Measurements from ENCODE around the gene DGKD.

The DGKD gene

DNA sequence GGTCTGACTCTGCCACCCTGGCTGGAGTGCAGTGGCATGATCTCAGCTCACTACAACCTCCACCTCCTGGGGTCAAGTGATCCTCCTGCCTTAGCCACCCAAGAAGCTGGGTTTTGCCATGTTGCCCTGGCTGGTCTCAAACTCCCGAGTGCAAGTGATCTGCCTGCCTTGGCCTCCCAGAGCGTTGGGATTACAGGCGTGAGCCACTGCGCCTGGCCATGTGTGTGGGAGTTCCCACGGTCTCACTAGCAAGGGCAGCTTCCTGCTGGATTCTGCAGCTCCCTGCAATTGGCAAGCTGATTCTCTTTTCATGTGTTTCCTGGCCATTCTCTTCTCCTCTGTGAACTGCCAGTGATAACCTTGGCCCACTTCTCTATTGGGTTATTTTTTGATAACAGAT is 128.3 kb downstream of the DGKD start:
- no peak overlapping the region for H3K4me3 Mint-ChIP-seq
- no peak overlapping the region for H3K27ac Mint-ChIP-seq
- DNase-seq: no peak
- no peak for ATAC-seq
- H3K36me3 Mint-ChIP-seq (ENCODE audit: low read depth): peaks cover 11% of the 10 kb centered on the region
- no peaks in the 10 kb centered on the region for H3K4me1 Mint-ChIP-seq
- no peaks in the 10 kb centered on the region for H3K27me3 Mint-ChIP-seq
- no peaks in the 10 kb centered on the region for H3K9me3 Mint-ChIP-seq

DNA sequence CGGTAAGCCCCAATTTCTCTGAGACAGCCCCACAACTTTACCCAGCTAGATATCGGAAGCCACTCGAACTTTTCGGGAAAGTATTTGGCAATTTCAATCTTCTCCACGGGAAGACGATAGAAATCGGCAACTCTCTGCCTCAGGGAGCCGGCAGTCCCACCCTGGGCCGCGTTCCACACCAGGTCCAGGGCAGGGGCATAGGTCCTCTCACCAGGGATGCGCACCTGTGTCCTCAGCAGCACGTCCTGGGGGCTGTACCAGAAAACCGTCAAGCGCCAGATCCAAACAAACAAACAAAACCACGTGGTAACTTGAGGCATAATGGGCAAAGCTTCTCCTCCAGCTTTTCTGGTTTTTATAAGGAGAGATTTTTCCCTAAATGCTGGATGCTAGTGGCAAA is 131.4 kb downstream of the DGKD start:
- DNase-seq (no peak), ATAC-seq (no peak)
- H3K4me3 Mint-ChIP-seq: no peak overlapping the region
- H3K9me3 Mint-ChIP-seq: no peaks in the 10 kb centered on the region
- peaks cover 14% of the 10 kb centered on the region for H3K36me3 Mint-ChIP-seq (ENCODE audit: low read depth)
- H3K27me3 Mint-ChIP-seq: no peaks in the 10 kb centered on the region
- H3K4me1 Mint-ChIP-seq: no peaks in the 10 kb centered on the region
- H3K27ac Mint-ChIP-seq: no peak overlapping the region

DNA sequence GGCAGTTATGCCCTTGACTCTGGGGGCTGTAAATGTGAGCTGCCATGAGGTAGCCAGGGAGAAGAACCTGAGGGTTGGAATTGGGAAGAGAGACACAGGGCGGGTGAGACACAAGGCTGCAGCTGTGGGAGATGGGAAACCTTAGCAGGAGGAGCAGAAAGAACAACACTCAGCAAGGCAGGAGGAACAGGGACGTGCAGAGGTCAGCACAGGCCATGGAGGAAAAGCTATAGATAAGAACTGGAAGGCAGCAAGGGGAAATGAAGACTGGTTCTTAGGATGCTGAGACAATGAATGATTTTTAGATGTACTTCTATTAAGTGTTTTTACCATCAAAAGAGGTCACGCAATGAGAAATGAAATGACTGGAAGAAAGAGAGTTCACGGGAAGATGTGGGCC is 132.1 kb downstream of the DGKD start:
- peaks cover 15% of the 10 kb centered on the region for H3K36me3 Mint-ChIP-seq (ENCODE audit: low read depth)
- H3K4me3 Mint-ChIP-seq: no peak overlapping the region
- ATAC-seq: no peak
- H3K4me1 Mint-ChIP-seq: no peaks in the 10 kb centered on the region
- no peaks in the 10 kb centered on the region for H3K9me3 Mint-ChIP-seq
- DNase-seq: no peak
- H3K27ac Mint-ChIP-seq: no peak overlapping the region
- no peaks in the 10 kb centered on the region for H3K27me3 Mint-ChIP-seq

DNA sequence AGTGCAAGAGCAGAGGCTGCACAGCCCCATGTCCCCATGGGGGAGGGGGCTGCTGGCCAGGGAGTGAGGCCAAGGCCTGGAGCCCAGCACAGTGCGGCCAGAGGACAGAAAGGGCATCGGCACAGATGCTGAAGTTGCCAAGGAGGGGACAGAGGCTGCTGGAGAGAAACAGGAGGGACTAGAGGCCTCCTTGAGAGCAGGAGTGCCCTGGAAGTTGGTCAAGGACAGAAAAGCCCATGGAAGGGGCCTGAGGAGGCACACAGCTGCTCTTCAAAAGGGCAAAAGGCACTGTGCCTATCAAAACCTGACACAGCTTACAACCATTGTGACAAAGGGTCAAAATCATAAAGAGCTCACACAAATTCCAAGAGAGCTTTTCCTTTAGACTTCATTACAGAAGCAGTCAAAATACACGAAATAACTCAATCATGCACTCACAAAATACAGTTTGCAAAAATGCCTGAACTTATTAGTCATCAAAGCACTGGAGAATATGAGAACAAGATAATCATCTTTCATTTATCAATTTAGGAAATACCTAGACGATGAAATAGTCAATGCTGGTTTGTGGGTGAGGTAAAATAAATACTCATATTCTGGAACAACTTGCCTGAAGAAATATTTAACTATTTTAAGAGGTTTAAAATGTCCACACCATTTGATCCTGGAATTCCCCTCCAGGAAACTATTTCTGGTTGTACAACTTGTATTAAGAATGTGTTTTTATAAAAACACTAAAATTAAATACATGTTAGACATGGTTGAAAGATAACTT is 132.7 kb downstream of the DGKD start:
- no peaks in the 10 kb centered on the region for H3K9me3 Mint-ChIP-seq
- DNase-seq (no peak), ATAC-seq (no peak)
- H3K4me3 Mint-ChIP-seq: no peak overlapping the region
- H3K27me3 Mint-ChIP-seq: no peaks in the 10 kb centered on the region
- no peak overlapping the region for H3K27ac Mint-ChIP-seq
- H3K4me1 Mint-ChIP-seq: no peaks in the 10 kb centered on the region
- H3K36me3 Mint-ChIP-seq (ENCODE audit: low read depth): peaks cover 15% of the 10 kb centered on the region

DNA sequence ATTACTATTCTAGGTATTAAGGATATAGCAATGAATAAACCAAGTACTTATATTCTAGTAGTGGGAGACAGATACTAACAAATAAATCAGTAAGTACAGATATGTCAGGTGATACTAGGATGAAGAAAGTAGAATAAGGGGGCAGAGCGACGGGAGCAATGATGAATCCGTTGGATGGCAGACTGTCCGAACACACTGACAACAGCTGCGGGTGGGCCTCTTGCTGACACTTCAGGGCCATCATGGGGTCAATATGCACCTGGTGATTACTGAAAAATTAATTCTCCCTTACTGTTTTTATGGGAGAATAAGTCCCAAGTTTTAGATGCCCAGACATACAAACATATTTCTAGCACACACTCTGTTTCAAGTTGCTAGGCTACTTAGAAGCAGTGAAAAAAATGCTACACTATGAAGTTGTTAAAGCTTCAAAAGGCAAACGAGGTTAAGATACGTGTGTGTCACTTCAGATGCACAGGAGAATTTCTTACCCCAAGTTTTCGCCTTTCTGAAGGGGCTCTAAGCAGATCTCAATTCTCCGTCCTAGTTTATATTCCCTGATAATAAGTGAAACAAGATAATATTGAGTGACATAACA is 133.6 kb downstream of the DGKD start:
- DNase-seq: no peak
- ATAC-seq: no peak
- Mint-ChIP-seq H3K27ac (no peak overlapping the region), H3K9me3 (no peaks in the 10 kb centered on the region), H3K4me1 (no peaks in the 10 kb centered on the region), H3K27me3 (no peaks in the 10 kb centered on the region), H3K36me3 (ENCODE audit: low read depth) (peaks cover 18% of the 10 kb centered on the region), H3K4me3 (no peak overlapping the region)

DNA sequence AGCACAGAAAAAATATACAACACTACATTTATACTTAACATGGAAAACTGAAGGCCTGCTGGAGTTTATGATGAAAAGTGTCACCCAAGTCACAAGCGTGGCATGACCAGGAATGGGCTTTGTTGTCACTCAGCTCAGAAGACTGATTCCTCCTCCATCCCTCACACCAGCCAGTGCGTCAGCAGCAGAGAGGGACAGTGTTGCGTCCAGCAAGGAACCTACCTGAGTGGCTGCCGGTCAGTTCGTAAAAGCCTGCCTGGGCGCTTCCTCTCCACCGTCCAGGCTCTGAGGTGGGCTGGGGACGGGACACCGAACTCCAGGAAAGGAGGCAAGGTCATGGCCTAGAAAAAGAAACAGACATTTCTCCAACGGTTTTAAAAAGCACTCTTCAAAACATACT is 134.8 kb downstream of the DGKD start:
- ATAC-seq (no peak), DNase-seq (no peak)
- no peaks in the 10 kb centered on the region for H3K9me3 Mint-ChIP-seq
- no peak overlapping the region for H3K27ac Mint-ChIP-seq
- H3K4me3 Mint-ChIP-seq: no peak overlapping the region
- H3K27me3 Mint-ChIP-seq: no peaks in the 10 kb centered on the region
- H3K36me3 Mint-ChIP-seq (ENCODE audit: low read depth): peaks cover 16% of the 10 kb centered on the region
- no peaks in the 10 kb centered on the region for H3K4me1 Mint-ChIP-seq

DNA sequence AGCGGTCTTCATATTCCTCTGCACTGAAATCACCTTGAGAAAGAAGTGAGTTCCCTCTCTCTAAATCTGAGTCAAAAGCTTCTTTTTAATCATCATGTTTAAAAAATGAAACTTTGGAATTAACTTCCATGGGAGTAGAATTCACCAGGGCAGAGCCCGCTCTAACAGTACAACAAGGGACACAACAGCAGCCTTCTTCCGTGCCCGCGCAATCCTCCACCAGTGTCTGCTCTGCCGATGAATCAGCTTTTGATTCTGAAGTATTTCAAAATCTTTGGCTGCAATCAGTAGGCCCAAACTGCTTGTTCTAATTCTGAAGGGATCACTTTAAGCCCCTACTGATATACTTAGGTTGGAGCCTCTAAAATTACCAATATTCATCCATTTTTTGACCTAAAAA is 135.4 kb downstream of the DGKD start:
- Mint-ChIP-seq H3K4me1 (no peaks in the 10 kb centered on the region), H3K9me3 (no peaks in the 10 kb centered on the region), H3K27ac (no peak overlapping the region), H3K36me3 (ENCODE audit: low read depth) (peaks cover 16% of the 10 kb centered on the region), H3K4me3 (no peak overlapping the region), H3K27me3 (no peaks in the 10 kb centered on the region)
- no peak for ATAC-seq
- DNase-seq: no peak

DNA sequence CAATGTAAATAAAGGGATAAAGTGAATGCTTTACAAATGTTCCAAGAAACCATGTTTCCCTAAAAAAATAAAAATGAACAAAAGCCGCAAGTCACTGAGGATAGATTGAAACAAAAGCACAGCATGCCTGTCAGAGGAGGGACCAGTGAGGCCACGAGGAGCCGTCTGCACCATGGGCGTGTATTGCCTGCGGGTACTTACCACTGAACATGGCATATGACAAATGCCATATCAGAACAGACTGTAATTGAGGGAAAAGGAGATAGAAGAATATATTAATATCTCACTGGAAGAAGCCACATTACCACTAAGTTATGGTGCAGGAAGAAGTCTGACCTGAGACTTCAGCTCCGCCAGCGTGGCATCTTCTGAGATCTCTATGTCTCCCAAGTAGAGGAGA is 136.5 kb downstream of the DGKD start:
- Mint-ChIP-seq H3K27me3 (no peaks in the 10 kb centered on the region), H3K27ac (no peak overlapping the region), H3K4me1 (no peaks in the 10 kb centered on the region), H3K36me3 (ENCODE audit: low read depth) (peaks cover 10% of the 10 kb centered on the region), H3K4me3 (no peak overlapping the region), H3K9me3 (no peaks in the 10 kb centered on the region)
- ATAC-seq: no peak
- DNase-seq: no peak

DNA sequence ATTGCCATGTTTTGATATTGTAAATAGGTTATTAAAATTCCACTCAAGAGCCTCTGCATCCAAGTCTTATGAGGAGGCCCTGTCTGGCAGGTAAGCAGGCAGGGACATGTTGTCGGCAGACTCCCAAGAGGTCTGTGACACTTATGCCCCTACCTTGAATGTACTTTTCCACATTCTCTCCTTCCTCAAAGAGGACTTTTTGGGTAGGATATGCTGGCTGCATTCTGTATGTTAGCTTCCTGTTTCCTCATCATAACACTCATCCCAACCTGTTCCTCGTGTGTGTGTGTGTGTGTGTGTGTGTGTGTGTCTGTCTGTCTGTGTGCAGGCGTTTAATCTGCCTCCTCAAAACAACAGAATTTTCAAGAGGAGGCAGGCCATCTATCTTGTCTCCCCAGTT is 137.0 kb downstream of the DGKD start:
- H3K27ac Mint-ChIP-seq: no peak overlapping the region
- no peaks in the 10 kb centered on the region for H3K4me1 Mint-ChIP-seq
- H3K27me3 Mint-ChIP-seq: no peaks in the 10 kb centered on the region
- H3K9me3 Mint-ChIP-seq: no peaks in the 10 kb centered on the region
- peaks cover 10% of the 10 kb centered on the region for H3K36me3 Mint-ChIP-seq (ENCODE audit: low read depth)
- ATAC-seq: no peak
- DNase-seq: no peak
- no peak overlapping the region for H3K4me3 Mint-ChIP-seq

DNA sequence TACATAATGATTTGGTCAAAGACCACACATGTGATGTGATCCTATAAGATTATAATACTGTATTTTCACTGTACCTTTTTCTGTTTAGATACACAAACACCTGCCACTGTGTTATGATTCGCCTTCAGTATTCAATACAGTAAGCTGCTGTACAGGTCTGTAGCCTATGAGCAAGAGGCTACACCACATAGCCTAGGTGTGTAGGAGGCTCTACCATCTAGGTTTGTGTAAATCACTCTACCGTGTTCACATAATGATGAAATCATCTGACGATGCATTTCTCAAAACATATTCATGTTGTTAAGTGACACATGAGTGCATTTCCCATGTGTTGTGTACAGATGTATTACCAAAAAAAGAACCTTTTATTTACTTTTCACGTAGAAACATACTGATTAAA is 137.8 kb downstream of the DGKD start:
- Mint-ChIP-seq H3K27me3 (no peaks in the 10 kb centered on the region), H3K4me1 (peaks cover under 1% of the 10 kb centered on the region), H3K36me3 (ENCODE audit: low read depth) (peaks cover 10% of the 10 kb centered on the region), H3K9me3 (no peaks in the 10 kb centered on the region), H3K27ac (no peak overlapping the region), H3K4me3 (no peak overlapping the region)
- ATAC-seq (no peak), DNase-seq (no peak)

DNA sequence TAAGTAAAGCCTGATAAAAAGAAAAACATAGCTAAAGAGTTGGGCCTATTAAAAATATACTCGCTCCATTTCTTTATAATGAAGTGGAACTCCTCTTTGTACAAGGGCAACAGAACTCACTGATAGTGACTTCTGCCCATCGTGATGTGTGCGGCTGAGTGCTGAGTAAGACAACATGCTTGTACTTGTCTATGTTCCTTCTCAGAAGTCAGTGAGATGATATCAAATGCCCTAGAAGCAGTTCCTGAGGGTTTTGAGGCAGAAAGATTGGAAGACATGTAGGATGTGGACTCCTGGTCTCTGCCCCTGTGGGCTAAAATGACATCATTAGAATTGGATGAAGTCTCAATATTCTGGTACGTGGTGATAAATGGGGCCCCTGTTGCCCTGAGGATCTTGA is 138.5 kb downstream of the DGKD start:
- DNase-seq (no peak), ATAC-seq (no peak)
- Mint-ChIP-seq H3K4me3 (no peak overlapping the region), H3K27ac (no peak overlapping the region), H3K4me1 (peaks cover 5% of the 10 kb centered on the region), H3K36me3 (ENCODE audit: low read depth) (peaks cover 11% of the 10 kb centered on the region), H3K27me3 (no peaks in the 10 kb centered on the region), H3K9me3 (no peaks in the 10 kb centered on the region)

DNA sequence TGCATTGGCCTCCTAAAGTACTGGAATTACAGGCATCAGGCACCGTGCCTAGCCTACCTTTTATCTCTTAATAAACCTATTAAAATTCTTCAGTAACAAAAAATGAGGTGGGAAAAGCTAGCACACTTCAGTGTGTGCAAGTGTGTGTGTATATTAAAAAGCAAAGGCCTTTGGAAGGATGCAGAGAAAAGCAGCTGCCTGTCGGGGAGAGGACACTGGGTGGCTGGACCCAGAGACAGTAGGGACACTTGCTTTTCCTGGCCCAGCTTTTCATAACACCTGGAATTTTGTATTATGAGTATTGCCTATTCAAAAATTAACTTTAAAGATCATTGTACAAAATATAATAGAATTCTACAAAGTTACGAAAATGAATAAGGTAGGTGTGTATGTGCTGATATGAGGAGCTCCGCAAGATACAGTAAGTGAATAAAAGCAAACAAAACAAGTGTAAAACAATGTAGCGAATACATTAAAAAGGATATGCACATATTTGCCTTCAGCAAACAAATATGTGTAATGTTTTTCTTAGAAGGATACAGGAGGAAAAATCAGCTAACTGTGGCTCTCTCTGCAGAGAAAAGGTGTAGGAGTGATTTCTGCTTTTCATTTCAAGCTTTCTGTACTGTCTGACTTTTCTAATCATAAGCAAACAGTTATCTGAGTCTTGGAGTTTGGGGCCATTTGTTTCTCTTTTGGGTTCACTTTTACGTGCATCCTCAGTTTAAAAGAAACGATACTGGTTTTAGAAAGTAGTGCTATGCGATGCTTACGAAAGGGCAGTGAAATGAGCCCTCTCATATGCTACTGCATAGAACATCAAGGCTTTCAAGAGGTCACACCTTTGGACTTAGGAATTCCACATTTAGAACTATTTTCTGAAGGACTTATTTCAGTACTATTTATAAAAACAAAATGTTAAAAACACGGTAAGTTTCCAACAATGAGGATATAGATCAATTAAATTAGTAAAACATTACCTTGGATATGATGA is 141.5 kb downstream of the DGKD start:
- no peak overlapping the region for H3K27ac Mint-ChIP-seq
- ATAC-seq (no peak), DNase-seq (no peak)
- peaks cover 9% of the 10 kb centered on the region for H3K4me1 Mint-ChIP-seq
- no peaks in the 10 kb centered on the region for H3K9me3 Mint-ChIP-seq
- H3K36me3 Mint-ChIP-seq (ENCODE audit: low read depth): peaks cover 18% of the 10 kb centered on the region
- H3K27me3 Mint-ChIP-seq: no peaks in the 10 kb centered on the region
- H3K4me3 Mint-ChIP-seq: no peak overlapping the region

DNA sequence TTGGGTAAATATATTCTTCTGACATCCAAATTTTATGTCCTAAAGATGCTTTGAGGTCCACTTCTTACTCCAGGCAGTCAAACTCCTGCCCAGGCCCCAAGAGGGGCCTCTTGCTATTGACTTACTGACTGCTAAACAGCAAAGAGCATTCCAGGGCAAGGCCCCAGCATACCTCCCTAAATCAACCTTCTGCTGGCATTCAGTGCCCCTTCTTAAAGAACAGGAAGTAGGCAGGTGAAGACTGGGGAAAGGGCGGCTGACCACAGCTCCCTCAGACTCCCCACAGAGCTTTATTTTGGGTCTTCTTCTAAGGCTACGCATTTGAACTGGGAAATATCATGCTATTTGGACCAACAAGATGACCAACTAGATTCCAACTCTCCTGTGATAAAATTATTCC is 143.4 kb downstream of the DGKD start:
- Mint-ChIP-seq H3K27ac (no peak overlapping the region), H3K27me3 (no peaks in the 10 kb centered on the region)
- no peak for ATAC-seq

DNA sequence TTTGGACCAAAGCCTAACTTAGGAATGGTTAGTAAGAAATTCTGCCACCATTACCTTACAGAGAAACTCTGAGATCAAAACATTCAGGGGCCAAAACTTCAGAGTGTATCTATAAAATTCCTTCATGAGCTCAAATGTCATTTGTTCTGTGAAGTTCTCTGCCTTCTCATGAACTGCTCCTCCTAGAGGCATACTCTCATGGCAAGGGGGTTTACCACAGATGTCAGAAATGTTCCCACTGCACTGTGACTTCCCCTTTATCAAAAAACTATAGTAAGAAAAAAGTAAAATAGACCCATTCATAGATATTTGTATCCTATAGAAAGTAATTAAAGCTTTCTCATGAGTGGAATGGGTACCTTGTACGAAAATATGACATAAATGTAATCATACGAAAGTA is 143.8 kb downstream of the DGKD start:
- no peak for ATAC-seq
- no peak overlapping the region for H3K4me3 Mint-ChIP-seq

More for the DNA sequence above, 143.4 kb downstream of the DGKD start:
- peaks cover 14% of the 10 kb centered on the region for H3K4me1 Mint-ChIP-seq
- peaks cover 24% of the 10 kb centered on the region for H3K36me3 Mint-ChIP-seq (ENCODE audit: low read depth)
- no peak for DNase-seq
- H3K9me3 Mint-ChIP-seq: peaks cover 10% of the 10 kb centered on the region
- no peak overlapping the region for H3K4me3 Mint-ChIP-seq

DNA sequence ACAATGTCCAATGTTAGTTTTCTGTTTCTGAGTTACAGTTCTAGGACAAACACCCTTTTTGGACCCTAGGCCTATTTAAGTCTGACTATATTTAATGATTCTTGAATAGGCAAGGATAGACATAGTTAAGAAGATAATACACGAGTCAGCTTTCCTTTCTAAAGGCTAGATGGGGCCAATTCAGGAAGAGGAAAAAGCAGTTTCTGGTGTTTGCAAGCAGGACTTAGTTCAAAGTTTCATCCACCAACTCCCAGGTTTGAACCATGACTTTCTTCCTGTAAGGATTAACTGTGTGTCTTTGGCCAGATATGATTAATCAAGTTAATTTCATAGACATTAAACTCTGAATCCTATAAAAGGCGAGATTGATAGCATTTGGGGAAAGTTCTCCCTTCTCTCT is 145.6 kb downstream of the DGKD start:
- H3K9me3 Mint-ChIP-seq: peaks cover 32% of the 10 kb centered on the region

More for the DNA sequence above, 143.8 kb downstream of the DGKD start:
- Mint-ChIP-seq H3K27me3 (no peaks in the 10 kb centered on the region), H3K36me3 (ENCODE audit: low read depth) (peaks cover 29% of the 10 kb centered on the region), H3K4me1 (peaks cover 14% of the 10 kb centered on the region), H3K27ac (no peak overlapping the region), H3K9me3 (peaks cover 14% of the 10 kb centered on the region)
- no peak for DNase-seq

More for the DNA sequence above, 145.6 kb downstream of the DGKD start:
- H3K4me1 Mint-ChIP-seq: peaks cover 25% of the 10 kb centered on the region
- H3K27ac Mint-ChIP-seq: no peak overlapping the region
- no peaks in the 10 kb centered on the region for H3K27me3 Mint-ChIP-seq
- H3K36me3 Mint-ChIP-seq (ENCODE audit: low read depth): peaks cover 44% of the 10 kb centered on the region
- H3K4me3 Mint-ChIP-seq: no peak overlapping the region
- ATAC-seq: no peak
- DNase-seq: no peak
